Stimulated activated CD4-positive, alpha-beta T cell treated with anti-CD3 and anti-CD28 coated beads, Interleukin-2, amount 100 ng/mL, for 4 hours (primary cell): ENCODE data around the gene CTDSP2.
"Not testable (repeated sequence)": the region's sequence is repeated elsewhere in the genome, so short reads cannot be mapped to it uniquely, and the experiment has no call there.

Source experiments
- DNase-seq: peaks from one replicate; pipeline ENCODE4 v3.0.0-alpha.2; 2020; ENCODE audit warnings: low read depth

The CTDSP2 gene

GRCh38 chr12:57881475-57881874 lies 34.9 kb upstream of the CTDSP2 start:
- no peak for DNase-seq

GRCh38 chr12:57881035-57881434 lies 34.5 kb upstream of the CTDSP2 start:
- not testable (repeated sequence) for DNase-seq

GRCh38 chr12:57877876-57878275 lies 31.3 kb upstream of the CTDSP2 start:
- no peak for DNase-seq

- no peak for DNase-seq
Observed at GRCh38 chr12:57875753-57876547, 29.4 kb upstream of the CTDSP2 start.

GRCh38 chr12:57874166-57875108 lies 27.9 kb upstream of the CTDSP2 start:
- no peak for DNase-seq

GRCh38 chr12:57872362-57872761 lies 25.8 kb upstream of the CTDSP2 start:
- no peak for DNase-seq

- DNase-seq: no peak
Observed at GRCh38 chr12:57869927-57870318, 23.4 kb upstream of the CTDSP2 start.

- no peak for DNase-seq
Observed at GRCh38 chr12:57869298-57869926, 22.9 kb upstream of the CTDSP2 start.

GRCh38 chr12:57868851-57869268 lies 22.3 kb upstream of the CTDSP2 start:
- no peak for DNase-seq

- DNase-seq: no peak
Observed at GRCh38 chr12:57868221-57868620, 21.7 kb upstream of the CTDSP2 start.

GRCh38 chr12:57866308-57867019 lies 19.9 kb upstream of the CTDSP2 start:
- DNase-seq: no peak

- DNase-seq: peak; percentile 66
Observed at GRCh38 chr12:57865084-57865751, 18.7 kb upstream of the CTDSP2 start.

- no peak for DNase-seq
Observed at GRCh38 chr12:57864442-57865083, 18.0 kb upstream of the CTDSP2 start.

GRCh38 chr12:57863676-57864075 lies 17.1 kb upstream of the CTDSP2 start:
- no peak for DNase-seq

- no peak for DNase-seq
Observed at GRCh38 chr12:57861967-57862366, 15.4 kb upstream of the CTDSP2 start.

GRCh38 chr12:57860883-57861282 lies 14.4 kb upstream of the CTDSP2 start:
- not testable (repeated sequence) for DNase-seq

GRCh38 chr12:57859121-57859520 lies 12.6 kb upstream of the CTDSP2 start:
- no peak for DNase-seq

- DNase-seq: not testable (repeated sequence)
Observed at GRCh38 chr12:57858123-57858522, 11.6 kb upstream of the CTDSP2 start.

GRCh38 chr12:57854965-57855364 lies 8.4 kb upstream of the CTDSP2 start:
- no peak for DNase-seq

GRCh38 chr12:57853864-57854556 lies 7.5 kb upstream of the CTDSP2 start:
- no peak for DNase-seq
